Esophagus muscularis mucosa (tissue), 4 donors: Measurements from ENCODE around the gene CENPE. TPM values are rescaled to one million over a fixed set of nuclear protein-coding genes. Genes with fewer than 3 reads are reported as not detected.

Experiments used
- DNase-seq: peaks from one replicate; pipeline ENCODE4 v3.0.0-alpha.2; 2017; ENCODE audit errors: extremely low spot score
- H3K27ac ChIP-seq, 4 donors: fragments of 200-600 bp; sonication (generic); replicated peaks in 1 of 4; 1 replicate in 3 of 4; 2 replicates in 1 of 4; pipeline ENCODE4 v1.5.1; 2016 to 2019; ENCODE audit warnings: mild to moderate bottlenecking in 1 of 4
- H3K27me3 ChIP-seq, 4 donors: fragments of 200-600 bp; sonication (generic); one replicate each; pipeline versions ENCODE4 v1.5.1 to v1.6.0; 2016 to 2019
- H3K36me3 ChIP-seq, 4 donors: fragments of 200-600 bp; sonication (generic); one replicate each; pipeline ENCODE4 v1.5.1; 2016 to 2019
- H3K4me1 ChIP-seq, 4 donors: fragments of 200-600 bp; sonication (generic); one replicate each; pipeline ENCODE4 v1.5.1; 2016 to 2019
- H3K4me3 ChIP-seq, 4 donors: fragments of 200-600 bp; sonication (generic); 1 replicate in 2 of 4; 2 replicates in 2 of 4; pipeline ENCODE4 v1.5.1; 2016 to 2019; ENCODE audit warnings: mild to moderate bottlenecking in 4 of 4, moderate library complexity in 1 of 4
- H3K9me3 ChIP-seq, 4 donors: fragments of 200-600 bp; sonication (generic); 1 replicate in 3 of 4; 2 replicates in 1 of 4; pipeline ENCODE4 v1.5.1; 2016 to 2019
- CTCF ChIP-seq, 3 experiments: fragments of 200-600 bp in 2 of 3; fragments of 450-650 bp in 1 of 3; sonication (generic) in 2 of 3; IDR thresholded peaks; one replicate each; pipeline ENCODE4 v1.5.1; 2017 to 2019; ENCODE audit warnings: antibody characterized with exemption in 3 of 3, mild to moderate bottlenecking in 2 of 3, moderate library complexity in 1 of 3
- EP300 ChIP-seq: sonication (generic); formaldehyde crosslinking; IDR thresholded peaks from one replicate; pipeline ENCODE4 v1.6.1; 2017; ENCODE audit warnings: antibody characterized with exemption
- POLR2A ChIP-seq: fragments of 450-650 bp; IDR thresholded peaks from one replicate; pipeline ENCODE4 v1.6.1; 2017; ENCODE audit warnings: antibody characterized with exemption, moderate library complexity, mild to moderate bottlenecking, low read depth
- POLR2AphosphoS5 ChIP-seq, 2 donors: sonication (generic); formaldehyde crosslinking; IDR thresholded peaks; one replicate each; pipeline ENCODE4 v1.6.1; 2017; ENCODE audit warnings: antibody characterized with exemption in 2 of 2
- WGBS: methylation state at CpG from one replicate; pipeline ENCODE4 v1.1.5; 2018; 5-methylcytosine and 5-hydroxymethylcytosine counted together
- intact Hi-C: fragments of 100-400 bp; cut with DNase I; formaldehyde crosslinking; loops from one replicate; pipeline ENCODE4 v1.15.1; 2023
- total RNA-seq, 4 donors: library from RNA; depleted of rRNA; stranded (reverse); fragments of >200 nt; gene quantifications; one replicate each; pipeline versions ENCODE4 v1.1.0 to v1.2.1, GENCODE V29; 2016

The CENPE gene
- total RNA-seq, 4 donors from 2014 or later, result 0.42 to 1.2 (median 0.69) TPM

DNA sequence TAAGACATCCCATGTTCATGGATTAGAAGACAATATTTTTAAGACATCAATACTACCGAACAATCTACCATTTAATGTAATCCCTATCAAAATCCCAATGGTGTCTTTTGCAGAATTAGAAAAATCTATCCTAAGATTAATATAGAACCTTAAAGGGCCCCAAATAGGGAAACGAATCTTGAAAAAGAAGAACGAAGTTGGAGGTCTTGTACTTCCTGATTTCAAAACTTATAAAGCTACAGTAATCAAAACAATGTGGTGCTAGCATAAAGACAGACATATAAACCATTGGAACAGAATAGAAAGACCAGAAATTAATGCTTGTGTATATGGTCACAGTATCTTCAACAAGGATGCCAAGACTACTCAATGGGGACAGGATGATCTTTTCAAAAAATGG lies 42.0 kb downstream of the CENPE start:
- no peaks in the 10 kb centered on the region for H3K36me3 ChIP-seq
- H3K27ac ChIP-seq, result no peak overlapping the region
- TF ChIP-seq POLR2A (no peak), POLR2AphosphoS5 (IDR thresholded peaks at IDR 0.05) (no peak), CTCF (IDR thresholded peaks at IDR 0.05) (no peak), EP300 (no peak)
- DNase-seq, result no peak
- intact Hi-C loops, result no loop called here
- H3K27me3 ChIP-seq, result no peaks in the 10 kb centered on the region
- H3K4me1 ChIP-seq, result no peaks in the 10 kb centered on the region
- H3K4me3 ChIP-seq, result no peak overlapping the region
- no peaks in the 10 kb centered on the region for H3K9me3 ChIP-seq
- WGBS, result 90% methylated on average over 3 of the region's 3 CpGs

- no peak overlapping the region for H3K4me3 ChIP-seq
- H3K9me3 ChIP-seq, result no peaks in the 10 kb centered on the region
- H3K36me3 ChIP-seq, result no peaks in the 10 kb centered on the region
- no peaks in the 10 kb centered on the region for H3K4me1 ChIP-seq
- TF ChIP-seq POLR2A (no peak), EP300 (no peak), POLR2AphosphoS5 (IDR thresholded peaks at IDR 0.05) (no peak), CTCF (IDR thresholded peaks at IDR 0.05) (no peak)
- H3K27me3 ChIP-seq, result no peaks in the 10 kb centered on the region
- DNase-seq, result no peak
- H3K27ac ChIP-seq, result no peak overlapping the region
- WGBS, result 95% methylated on average over 3 of the region's 3 CpGs
- intact Hi-C loops, result no loop called here
Observed at GRCh38 chr4:103152381-103152780, 45.8 kb downstream of the CENPE start.

- H3K27ac ChIP-seq, result no peak overlapping the region
- no peaks in the 10 kb centered on the region for H3K27me3 ChIP-seq
- H3K4me1 ChIP-seq, result no peaks in the 10 kb centered on the region
- H3K4me3 ChIP-seq, result no peak overlapping the region
- intact Hi-C loops, result no loop called here
- 88% methylated on average over 1 of the region's 1 CpG for WGBS
- H3K36me3 ChIP-seq, result no peaks in the 10 kb centered on the region
- no peak for TF ChIP-seq POLR2A
- TF ChIP-seq POLR2AphosphoS5 (IDR thresholded peaks at IDR 0.05), result no peak
- TF ChIP-seq CTCF (IDR thresholded peaks at IDR 0.05), result no peak
- no peak for TF ChIP-seq EP300
- DNase-seq, result no peak
- no peaks in the 10 kb centered on the region for H3K9me3 ChIP-seq
Observed at GRCh38 chr4:103150677-103151076, 47.5 kb downstream of the CENPE start.

- H3K27ac ChIP-seq, result no peak overlapping the region
- no peak for DNase-seq
- H3K27me3 ChIP-seq, result no peaks in the 10 kb centered on the region
- 95% methylated on average over 4 of the region's 4 CpGs for WGBS
- H3K4me1 ChIP-seq, result no peaks in the 10 kb centered on the region
- intact Hi-C loops, result no loop called here
- H3K36me3 ChIP-seq, result no peaks in the 10 kb centered on the region
- no peak overlapping the region for H3K4me3 ChIP-seq
- TF ChIP-seq POLR2A, result no peak
- TF ChIP-seq CTCF (IDR thresholded peaks at IDR 0.05), result no peak
- TF ChIP-seq EP300, result no peak
- TF ChIP-seq POLR2AphosphoS5 (IDR thresholded peaks at IDR 0.05), result no peak
- no peaks in the 10 kb centered on the region for H3K9me3 ChIP-seq
Observed at GRCh38 chr4:103144926-103145325, 53.2 kb downstream of the CENPE start.

- intact Hi-C loops, result no loop called here
Observed at GRCh38 chr4:103137446-103137827, 60.7 kb downstream of the CENPE start.

More at GRCh38 chr4:103137446-103137827, 60.7 kb downstream of the CENPE start:
- no peaks in the 10 kb centered on the region for H3K4me1 ChIP-seq
- H3K9me3 ChIP-seq, result no peaks in the 10 kb centered on the region
- no peak overlapping the region for H3K4me3 ChIP-seq
- TF ChIP-seq CTCF (IDR thresholded peaks at IDR 0.05), result no peak
- TF ChIP-seq EP300, result no peak
- TF ChIP-seq POLR2AphosphoS5 (IDR thresholded peaks at IDR 0.05), result no peak
- no peak for TF ChIP-seq POLR2A
- DNase-seq, result no peak
- 94% methylated on average over 1 of the region's 1 CpG for WGBS
- no peak overlapping the region for H3K27ac ChIP-seq
- H3K36me3 ChIP-seq, result no peaks in the 10 kb centered on the region
- no peaks in the 10 kb centered on the region for H3K27me3 ChIP-seq
